Stimulated activated CD4-positive, alpha-beta T cell treated with anti-CD3 and anti-CD28 coated beads, Interleukin-2, amount 100 ng/mL, for 24 hours (primary cell): ENCODE results near the gene SH2D2A.

Experiments
- DNase-seq, 2 donors: peaks; one replicate each; pipeline ENCODE4 v3.0.0-alpha.2; 2020

The SH2D2A gene

DNA sequence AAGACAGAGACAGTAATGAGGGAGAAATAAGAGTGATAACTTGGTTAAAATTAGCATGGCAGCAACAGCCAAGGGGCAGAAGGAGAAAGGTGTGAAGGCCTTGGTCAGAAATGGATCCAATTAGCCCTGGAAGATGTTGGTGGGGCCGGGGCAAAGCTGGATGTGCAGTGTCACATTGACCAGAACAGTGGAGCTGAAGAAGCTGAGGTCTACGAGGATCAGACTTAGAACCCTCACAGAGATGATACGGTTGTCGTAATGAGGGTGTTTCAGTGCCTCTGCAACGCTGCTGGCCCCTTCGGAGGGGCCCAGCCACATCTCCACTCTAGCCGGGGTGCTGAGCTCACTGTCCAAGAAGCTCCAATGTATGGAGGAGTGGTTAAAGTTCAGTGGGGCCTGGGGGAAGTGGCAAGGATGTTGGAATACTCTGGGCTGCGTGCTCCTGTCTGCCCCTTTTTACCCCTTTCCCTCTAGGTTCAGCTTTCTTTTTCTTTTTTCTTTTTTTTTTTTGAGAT lies 14.2 kb downstream of the SH2D2A start:
- no peak for DNase-seq

DNA sequence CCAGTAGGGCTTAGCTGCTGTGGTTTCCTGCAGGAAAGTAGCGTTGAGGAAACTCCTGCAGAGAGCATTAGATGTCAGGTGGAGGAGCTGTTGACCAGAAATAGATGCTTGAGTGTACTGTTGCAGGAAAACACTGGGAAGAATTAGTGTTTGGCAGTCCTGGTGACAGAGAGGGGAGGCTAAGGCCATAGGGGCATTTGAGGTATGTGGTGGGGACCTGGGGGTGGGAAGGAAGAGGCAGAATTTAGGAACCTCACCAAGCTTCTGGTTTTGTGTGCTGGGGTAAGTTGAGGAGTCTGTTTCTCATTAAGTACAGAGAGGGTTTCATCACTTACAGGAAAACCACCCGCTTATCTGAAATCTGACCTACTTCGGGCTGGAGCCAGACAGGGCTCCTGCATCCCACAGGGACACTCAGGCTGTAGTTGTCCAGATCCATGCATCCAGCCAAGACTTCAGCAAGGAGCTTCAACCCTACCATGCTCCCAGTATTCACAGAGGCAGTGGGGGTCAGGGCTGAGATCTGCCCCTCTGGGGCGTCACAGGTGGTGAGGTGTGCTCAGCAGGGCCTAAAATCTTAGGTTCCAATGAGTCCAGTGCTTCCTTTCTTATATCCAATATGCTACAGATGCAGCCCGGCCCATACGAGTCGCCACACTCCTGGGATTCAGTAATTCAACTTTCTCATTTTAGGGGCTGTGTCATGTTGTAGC lies 15.1 kb downstream of the SH2D2A start:
- no peak for DNase-seq

DNA sequence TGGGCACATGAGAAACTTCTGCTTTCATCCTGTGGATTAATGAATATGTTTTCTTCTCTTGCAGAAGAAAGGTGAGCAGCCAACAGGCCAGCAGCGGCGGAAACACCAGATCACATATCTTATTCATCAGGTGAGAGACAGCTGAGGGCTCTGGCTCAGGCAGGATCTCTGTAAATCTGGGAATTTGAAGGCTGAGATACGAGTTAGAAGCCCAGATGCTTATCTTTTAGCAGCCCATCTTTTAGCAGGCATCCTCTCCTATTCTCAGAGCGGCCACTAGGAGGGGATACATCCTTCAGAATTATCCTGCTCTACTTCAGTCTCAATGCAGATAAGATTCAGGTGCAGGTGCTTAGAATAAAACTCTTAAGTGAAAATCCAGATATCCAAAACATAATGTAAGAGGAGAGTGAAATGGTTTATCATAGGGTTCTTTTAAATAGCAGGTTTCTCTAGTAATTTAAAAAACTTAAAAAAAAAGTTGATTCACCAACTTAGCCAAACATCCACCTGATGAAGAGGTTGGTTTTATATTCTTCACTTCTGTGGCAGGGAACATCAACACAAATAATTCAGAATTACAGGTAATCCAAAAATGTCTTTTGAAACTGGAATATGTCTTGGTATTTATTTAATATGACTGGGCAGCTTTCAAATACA lies 19.3 kb downstream of the SH2D2A start:
- DNase-seq = peak; percentile 56 to 57

DNA sequence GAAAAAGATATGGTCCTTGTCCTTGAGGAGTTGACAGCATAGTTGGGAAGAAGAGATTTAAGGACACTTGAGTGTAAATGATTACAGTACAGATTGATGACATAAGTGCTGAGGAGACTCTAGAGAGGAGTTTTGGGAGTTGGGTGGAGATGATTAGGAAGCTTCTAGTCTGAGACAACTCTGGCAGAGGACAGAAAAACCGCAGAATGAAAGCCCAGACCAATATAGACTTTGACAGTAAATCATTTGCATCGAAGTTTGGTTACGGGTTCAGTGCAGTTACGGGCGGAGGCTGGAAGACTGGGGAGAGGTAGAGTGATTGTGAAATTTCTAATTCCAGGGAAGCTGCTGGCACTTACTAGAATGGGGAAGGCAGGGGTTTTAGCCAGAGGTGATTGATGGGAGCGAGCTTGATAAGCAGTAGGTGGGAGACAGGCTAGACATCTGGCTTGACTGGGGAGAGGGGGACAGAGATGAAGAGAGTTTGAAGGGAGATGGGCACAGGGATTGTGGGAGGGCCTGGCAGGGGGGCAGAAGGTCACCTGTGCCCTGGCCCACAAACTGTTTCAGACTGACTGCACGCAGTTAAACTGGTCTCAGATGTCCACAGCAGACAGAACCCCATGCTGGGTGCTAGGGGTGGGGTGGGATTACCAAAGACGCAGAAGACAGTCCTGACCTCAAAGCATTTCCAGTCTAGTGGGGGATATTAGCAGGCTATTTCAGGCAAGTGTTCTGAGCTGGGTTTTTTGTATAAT lies 20.1 kb downstream of the SH2D2A start:
- no peak for DNase-seq

DNA sequence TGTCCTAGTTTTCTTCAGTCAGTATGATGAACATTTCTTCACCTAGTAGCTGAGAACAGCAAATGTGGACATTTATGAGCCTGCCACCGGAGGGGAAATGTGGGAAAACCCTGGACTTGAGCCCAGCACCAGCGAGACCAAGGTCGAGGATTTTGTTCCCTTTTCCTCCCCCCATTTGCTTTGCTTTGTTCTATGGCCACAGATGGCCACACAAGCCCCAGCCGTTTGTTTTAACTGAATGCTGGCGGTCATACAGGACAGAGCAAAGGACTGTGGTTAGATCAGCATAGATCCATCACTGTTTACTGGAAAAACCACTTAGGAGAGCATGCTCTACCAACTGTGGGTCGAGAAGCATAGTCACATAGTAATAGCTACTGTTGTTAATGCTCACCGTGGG lies 20.9 kb downstream of the SH2D2A start:
- DNase-seq = no peak

DNA sequence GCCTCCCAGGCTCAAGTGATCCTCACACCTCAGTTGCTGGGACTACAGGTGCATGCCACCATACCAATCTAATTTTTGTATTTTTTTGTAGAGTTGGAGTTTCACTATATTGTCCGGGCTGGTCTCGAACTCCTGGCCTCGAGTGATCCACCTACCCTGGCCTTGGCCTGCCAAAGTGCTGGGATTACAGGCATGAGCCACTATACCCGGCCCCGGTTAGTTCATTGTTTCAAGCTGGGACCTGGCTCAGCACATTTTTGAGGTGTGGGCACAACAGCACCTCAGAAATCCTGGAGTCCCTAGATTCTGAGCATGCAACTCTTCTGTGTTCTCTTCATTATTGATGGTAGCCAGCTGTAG lies 21.3 kb downstream of the SH2D2A start:
- DNase-seq = no peak

DNA sequence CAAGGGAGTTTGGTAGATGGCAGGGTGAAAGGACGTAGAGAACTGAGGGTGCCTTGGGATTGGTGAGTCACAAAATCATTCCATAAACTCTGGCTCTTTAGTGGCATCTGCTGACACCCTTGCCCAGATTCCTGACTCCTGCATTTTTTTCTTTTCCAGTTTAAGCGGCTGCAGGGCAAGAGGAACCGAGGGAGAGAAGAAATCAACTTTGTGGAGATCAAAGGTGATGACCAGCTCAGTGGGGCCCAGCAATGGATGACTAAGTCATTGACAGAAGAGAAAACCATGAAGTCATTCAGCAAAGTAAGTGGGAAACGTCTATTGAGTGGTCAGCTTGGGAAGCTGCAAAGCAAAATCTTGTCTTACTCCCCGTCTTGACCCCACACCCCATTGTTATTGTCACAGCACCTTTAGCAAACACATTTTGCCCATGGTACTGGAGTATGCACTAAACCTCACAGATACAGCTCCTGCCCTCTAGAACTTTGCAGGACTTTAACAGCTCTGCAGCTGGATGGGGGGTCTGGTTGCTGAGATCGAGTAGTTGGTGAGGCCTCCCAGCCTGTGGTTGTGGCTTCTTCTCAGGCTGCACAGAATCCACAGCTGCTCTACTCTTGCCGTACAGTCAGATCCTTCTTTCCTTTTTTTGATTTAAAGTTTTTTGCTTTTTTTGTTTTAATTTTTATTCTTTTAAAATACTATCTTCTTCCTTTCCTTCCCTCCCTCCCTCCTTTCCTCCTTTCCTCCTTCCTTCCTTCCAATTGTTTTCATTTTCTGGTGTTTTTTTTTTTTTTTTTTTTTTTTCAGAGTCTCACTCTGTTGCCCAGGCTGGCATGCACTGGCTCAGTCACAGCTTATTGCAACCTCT lies 21.9 kb downstream of the SH2D2A start:
- DNase-seq = no peak

DNA sequence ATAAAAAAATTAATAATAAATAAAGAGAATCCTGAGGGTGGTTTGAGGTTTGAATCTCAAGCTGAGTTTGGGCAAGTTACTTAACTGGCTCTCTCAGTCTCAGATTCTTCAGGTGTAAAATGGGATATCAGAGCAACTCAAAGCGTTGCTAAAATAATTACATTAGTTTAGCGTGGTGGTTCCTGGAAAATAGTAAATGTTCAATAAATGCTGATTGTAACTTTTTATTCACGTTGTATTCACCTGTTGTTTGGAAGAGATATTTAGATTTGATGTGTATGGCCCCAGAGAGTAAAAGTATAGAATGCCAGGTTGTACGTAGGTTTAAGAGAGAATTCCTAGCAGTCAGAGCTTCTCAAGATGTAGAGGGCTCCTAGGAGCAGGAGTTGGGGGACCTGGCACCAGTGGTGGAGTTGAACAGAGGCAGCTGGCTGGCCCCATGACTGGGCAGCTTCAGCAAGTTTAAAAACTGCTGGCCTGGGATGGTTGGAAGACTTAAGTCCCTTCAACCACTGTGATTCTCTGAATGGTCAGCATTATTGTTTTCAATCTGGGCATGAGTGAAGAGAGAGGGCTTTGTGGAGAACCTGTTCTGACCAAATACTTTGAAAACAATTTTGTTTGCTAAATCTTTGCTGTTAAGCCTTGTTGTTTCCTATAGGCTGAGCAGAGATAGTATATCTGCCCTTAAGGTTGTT lies 26.9 kb downstream of the SH2D2A start:
- DNase-seq = no peak

DNA sequence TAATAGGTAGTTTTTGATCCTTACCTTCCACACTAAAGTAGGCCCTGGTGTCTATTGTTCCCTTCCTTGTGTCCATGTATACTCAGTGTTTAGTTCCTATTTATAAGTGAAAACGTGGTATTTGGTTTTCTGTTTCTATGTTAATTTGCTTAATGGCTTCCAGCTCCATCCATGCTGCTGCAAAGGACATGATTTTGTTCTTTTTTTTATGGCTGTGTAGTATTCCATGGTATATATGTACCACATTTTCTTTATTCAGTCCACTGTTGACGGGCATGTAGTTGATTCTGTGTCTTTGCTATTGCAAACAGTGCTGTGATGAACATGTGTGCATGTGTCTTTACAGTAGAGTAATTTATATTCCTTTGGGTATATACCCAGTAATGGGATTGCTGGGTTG lies 28.5 kb downstream of the SH2D2A start:
- DNase-seq = no peak

DNA sequence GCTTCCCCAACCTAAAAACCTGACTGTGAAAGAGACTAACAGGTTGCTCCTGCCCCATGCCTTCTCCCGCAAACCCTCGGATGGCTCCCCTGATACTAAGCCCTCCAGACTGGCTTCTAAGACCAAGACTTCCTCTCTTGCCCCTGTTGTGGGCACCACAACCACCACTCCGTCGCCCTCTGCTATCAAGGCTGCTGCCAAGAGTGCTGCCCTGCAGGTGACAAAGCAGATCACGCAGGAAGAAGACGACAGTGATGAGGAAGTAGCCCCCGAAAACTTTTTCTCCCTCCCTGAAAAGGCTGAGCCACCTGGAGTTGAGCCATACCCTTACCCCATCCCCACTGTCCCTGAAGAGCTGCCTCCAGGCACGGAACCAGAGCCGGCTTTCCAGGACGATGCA lies 30.0 kb downstream of the SH2D2A start:
- no peak for DNase-seq

DNA sequence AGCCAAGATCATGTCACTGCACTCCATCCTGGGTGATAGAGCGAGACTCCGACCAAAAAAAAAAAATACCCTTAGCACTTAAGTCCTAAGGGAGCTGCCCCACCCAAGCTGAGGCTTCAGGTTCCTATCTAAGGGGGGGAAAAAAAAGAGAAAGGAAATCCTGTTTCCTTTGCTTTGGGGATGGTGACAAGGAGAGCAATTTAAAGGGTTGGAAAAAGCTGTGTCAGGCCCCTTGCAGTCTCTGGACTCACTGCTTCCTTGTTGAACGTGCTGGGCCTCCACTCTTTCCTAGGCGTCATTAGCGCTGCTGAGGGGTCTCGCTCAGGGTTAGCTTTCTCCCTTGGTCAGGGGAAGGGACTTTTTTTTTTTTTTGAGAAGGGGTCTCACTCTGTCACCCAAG lies 31.2 kb downstream of the SH2D2A start:
- no peak for DNase-seq

DNA sequence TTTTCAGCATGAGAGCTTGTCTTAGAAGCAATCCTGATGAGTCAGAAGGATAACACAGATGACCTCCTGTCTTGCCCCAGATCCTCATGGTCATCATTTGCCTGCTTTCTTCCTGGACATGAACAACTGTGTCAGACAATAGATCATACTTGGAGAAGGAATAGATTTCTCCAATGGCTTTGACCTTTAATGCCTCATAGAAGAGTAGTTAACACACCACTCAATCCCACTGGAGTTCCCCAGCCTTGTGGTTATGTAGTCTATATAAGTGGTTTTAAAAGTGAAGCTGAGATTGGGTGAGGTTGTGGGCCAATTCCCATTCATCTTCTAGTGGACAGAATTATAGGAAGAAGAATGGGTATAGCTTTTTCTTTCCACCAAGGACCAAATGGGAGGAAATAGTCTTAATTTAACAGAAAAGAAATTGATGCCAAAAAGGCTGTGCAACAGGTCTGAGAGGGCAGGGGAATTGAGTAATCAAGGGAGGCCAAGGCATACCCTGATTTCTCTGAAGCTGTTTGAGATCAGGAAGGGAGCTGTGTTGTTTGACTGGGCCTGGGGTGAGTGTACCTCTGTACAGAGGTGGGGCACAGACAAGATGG lies 35.0 kb downstream of the SH2D2A start:
- no peak for DNase-seq

DNA sequence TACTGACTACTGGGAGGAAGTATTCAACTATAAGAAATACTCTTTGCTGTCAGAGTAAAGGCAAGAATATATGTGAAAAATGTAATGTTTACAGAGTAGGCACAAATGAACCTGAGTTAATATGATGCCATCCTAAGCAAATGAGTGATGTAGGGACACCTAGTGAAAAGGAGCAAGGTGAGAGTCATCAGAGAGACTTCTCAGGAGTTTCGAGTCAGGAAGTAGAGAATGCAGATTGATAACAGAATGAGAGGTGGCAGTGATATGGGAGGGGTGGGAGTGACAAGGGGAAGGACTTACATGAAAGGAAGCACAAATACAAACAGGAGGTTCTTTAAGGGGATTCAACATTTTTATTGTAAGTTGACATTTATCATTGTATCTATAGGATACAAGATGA lies 39.1 kb downstream of the SH2D2A start:
- DNase-seq = no peak

DNA sequence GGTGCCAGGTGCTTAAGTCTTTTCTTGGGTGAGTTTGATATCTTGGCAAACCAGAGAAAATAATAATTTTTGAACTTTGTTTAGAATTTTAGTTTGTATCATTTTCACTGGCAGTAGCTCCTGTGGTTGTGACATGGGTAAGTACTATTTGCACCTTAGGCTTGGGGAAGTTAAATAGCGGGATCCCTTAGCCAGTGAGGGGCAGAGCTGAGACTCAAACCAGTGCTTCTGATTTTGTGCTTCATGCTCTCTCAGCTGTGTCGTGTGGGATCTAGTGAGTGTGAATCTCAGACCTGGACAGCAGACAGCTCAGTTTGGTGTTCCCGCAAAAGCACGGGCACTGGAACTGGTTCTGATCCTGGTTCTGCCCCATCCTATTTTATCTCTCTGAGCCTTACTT lies 39.7 kb downstream of the SH2D2A start:
- DNase-seq = no peak

DNA sequence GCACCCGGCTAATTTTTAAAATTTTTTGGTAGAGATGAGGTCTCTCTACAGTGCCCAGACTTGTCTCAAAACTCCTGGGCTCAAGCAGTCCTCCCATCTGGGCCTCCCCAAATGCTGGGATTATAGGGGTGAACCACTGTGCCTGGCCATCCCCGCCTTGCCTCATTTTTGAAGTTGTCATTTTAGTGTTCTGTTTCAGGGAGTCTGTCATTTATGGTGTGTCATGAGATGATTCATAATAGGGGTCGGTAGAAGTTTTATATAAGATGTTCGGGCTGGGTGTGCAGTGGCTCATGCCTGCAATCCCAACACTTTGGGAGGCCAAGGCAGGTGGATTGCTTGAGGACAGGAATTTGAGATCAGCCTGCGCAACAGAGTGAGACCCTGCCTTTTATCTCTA lies 40.8 kb downstream of the SH2D2A start:
- DNase-seq = no peak

DNA sequence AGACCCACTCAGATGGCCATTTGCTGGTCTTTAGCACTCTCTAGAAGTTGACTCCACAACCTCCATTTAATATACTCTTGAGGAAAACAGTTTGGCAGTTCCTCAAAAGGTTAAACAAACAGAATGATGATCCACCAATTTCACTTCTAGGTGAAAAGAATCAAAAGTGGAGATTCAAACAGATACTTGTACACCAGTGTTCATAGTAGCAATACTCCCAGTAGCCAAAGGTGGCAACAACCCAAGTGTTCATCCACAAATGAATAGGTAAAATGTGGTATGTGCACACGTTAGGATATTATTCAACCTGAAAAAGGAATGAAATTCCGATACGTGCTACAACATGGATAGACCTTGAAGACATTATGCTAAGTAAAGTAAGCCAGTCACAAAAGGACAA lies 43.0 kb downstream of the SH2D2A start:
- no peak for DNase-seq

DNA sequence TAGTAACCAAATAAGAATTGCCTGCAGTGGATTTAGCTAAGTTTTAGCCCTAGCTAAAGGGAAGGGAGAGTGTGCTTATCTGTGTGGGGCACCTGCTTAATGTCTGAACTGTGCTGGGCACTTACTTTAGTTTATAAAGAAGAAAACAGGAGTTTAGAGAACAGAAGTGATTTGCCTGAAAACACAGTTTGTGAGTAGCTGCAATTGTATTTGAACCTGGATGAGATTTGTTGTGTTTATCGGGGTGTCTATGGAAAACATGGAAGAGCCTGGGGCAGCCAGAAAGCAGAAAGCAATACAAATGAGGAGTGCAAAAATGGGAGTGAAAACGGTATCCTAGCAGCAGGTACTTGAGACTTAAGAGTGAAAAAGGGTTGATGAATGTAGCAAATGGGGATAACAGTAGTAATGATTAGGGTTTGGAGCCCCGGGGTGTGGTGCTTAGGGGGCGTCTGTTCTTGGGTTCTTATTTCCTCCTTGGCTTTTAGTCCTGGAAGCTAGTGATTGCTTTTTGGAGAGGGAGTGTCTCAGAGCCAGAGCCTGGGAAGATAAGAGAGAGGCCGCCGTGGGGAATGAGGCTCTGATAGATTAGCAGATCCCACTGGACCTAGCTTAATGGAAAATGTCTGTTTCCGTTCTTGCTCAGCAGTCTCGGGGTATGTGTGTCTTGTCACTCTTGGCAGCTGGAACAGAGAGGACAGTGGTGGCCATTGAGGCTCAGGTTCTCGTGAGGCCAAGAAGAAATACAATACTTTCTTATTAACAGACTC lies 43.7 kb downstream of the SH2D2A start:
- DNase-seq = no peak

DNA sequence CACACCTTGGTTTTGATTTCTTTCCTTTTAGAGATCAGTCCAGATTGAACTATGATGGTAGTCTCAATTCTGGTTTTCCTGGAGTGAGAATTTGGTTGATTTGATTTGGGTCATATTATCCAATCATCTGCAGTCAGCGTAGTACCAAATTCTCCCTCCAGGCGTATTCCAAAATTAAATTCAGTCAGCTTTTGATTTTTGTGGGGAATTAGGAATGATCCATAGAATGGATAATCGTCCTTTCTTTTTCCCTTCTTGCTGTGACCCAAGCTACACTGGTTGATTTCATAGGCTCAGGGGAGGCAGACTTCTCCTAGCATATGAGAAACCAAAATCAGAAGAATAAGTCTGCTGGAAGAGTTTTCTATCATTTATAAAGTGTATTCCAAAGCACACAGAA lies 44.4 kb downstream of the SH2D2A start:
- no peak for DNase-seq

DNA sequence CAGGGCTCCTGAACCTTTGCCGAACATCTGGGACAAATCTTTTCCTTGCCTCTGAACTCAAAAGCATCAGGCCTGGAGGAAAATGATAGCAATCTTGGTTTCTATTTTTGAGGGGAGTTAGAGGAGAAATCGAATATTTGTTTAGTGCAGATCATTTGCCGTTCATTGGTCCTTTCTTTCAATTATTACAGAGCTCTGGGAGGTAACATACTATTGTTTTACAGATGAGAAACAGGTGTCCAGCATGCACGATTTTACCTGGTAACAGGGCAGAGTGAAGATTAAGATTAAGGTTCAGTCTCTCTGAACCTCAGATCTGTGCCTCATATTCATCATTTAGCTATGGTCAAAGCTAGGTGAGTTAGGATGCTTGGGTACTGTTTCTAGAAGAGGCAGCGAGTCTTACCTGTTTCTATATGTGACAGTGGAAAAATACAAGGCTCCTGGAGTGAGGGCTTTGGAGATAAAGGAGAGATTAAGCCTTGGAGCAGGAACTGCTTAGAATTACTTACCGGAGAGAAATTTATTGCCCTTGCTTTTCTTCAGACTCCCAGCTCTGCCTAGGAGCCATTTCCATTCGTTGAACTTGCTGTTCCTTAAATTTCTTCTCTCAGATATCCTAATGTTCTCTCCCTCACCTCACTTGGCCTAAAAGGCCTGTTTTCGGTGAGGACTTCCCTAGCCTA lies 47.9 kb downstream of the SH2D2A start:
- DNase-seq = no peak

DNA sequence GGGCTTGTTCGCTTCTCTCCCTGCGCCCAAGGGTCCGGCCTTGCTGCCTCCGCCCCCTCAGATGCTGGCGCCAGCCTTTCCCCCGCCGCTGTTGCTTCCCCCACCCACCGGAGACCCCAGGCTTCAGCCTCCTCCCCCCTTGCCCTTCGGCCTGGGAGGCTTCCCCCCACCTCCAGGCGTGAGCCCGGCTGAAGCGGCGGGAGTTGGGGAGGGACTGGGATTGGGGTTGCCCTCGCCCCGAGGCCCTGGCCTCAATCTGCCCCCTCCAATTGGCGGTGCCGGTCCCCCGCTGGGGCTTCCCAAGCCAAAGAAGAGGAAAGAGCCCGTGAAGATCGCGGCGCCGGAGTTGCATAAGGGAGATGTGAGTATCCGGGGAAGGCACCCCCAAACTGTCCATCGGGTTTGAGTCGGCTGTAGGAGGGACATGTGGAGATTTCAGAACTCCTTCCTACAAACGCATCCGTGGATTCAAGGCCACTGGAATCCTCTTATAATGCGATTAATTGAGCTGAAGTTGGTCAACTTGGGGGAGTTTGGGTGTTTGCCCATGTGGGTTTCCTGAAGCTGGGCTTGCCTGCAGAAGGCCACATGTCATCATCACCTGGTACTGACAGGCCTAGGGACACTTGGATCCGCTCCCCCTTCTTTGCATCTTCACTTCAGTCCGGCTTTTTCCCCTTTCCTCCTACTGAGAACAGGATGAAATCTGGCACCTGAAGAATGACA lies 48.6 kb downstream of the SH2D2A start:
- peak; percentile 43 to 50 for DNase-seq
